Keratinocyte (primary cell): ENCODE measurements around the gene POPDC2.
"Not testable (repeated sequence)": the region's sequence is repeated elsewhere in the genome, so short reads cannot be mapped to it uniquely, and the experiment has no call there.

ENCODE experiments used
- EZH2 ChIP-seq: IDR thresholded peaks from one replicate; pipeline ENCODE4 v1.6.1; 2012; ENCODE audit warnings: inconsistent platforms, mild to moderate bottlenecking, low read length, moderate library complexity
- TF ChIP-seq, protein P1 (sequence below), 3 experiments: IDR thresholded peaks in 1 of 3; conservative IDR thresholded peaks in 1 of 3; optimal IDR thresholded peaks in 1 of 3; 2 replicates in 2 of 3; 3 replicates in 1 of 3; pipeline versions ENCODE3 to v1.5.1; 2011; ENCODE audit warnings: low read length in 3 of 3, mild to moderate bottlenecking in 3 of 3, moderate library complexity in 2 of 3, control low read depth in 1 of 3, inconsistent platforms in 1 of 3; ENCODE audit not compliant: insufficient read depth in 2 of 3; ENCODE audit errors: extremely low read depth in 1 of 3

GRCh38 chr3:119678209-119678608, 17.8 kb upstream of the POPDC2 start:
- TF ChIP-seq, protein P1, sequence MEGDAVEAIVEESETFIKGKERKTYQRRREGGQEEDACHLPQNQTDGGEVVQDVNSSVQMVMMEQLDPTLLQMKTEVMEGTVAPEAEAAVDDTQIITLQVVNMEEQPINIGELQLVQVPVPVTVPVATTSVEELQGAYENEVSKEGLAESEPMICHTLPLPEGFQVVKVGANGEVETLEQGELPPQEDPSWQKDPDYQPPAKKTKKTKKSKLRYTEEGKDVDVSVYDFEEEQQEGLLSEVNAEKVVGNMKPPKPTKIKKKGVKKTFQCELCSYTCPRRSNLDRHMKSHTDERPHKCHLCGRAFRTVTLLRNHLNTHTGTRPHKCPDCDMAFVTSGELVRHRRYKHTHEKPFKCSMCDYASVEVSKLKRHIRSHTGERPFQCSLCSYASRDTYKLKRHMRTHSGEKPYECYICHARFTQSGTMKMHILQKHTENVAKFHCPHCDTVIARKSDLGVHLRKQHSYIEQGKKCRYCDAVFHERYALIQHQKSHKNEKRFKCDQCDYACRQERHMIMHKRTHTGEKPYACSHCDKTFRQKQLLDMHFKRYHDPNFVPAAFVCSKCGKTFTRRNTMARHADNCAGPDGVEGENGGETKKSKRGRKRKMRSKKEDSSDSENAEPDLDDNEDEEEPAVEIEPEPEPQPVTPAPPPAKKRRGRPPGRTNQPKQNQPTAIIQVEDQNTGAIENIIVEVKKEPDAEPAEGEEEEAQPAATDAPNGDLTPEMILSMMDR (optimal IDR thresholded peaks at IDR 0.05 in 1 of 3, IDR thresholded peaks at IDR 0.05 in 1 of 3, conservative IDR thresholded peaks at IDR 0.05 in 1 of 3; ENCODE audit: extremely low read depth in 1 of 3, insufficient read depth in 2 of 3, low read length in 3 of 3) = not testable (repeated sequence)
- TF ChIP-seq EZH2 = not testable (repeated sequence)
